ENCODE results near the gene FH.

DNA sequence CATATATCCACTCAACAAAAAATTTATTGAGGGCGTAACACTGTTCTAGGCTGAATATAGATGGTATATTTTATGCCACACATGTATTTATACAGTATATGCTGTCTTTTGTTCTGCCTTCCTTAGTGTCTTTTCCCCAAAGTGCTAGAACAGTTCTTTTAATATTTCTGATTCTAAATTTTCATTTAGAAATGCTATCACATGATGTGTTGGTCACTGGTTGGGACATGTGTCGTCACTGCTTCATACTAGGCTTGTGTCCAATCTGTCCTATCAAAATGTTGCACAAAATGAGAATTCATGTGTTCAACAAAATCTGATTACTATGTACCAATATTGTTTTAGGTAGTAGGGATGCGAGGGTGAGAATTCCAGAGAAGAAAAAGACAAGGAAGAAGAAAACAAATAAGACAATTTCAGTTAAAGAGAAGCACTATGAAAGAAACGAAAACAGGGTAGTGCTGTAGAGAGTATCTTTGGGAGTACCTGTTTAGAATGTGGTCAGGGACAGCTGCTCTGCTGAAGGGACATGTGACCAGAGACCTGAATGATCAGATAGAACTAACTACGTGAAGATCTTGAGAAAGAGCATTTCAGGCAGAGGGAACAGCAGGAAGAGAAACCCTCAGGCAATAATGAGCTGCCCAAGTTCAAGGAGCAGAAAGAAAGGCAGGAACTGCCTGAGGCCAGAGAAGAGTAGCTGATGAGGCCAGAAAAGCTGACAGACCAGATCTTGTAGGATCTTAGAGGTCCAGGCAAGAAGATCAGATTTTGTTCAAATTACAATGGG lies 14.0 kb upstream of the FH start:
- TF ChIP-seq POLR2AphosphoS5 (IDR thresholded peaks at IDR 0.05; ENCODE audit: insufficient read depth, low read depth, low read length) (no peak), POLR2A (IDR thresholded peaks at IDR 0.05; ENCODE audit: low read depth, low read length) (no peak)
- TF ChIP-seq, protein P1, sequence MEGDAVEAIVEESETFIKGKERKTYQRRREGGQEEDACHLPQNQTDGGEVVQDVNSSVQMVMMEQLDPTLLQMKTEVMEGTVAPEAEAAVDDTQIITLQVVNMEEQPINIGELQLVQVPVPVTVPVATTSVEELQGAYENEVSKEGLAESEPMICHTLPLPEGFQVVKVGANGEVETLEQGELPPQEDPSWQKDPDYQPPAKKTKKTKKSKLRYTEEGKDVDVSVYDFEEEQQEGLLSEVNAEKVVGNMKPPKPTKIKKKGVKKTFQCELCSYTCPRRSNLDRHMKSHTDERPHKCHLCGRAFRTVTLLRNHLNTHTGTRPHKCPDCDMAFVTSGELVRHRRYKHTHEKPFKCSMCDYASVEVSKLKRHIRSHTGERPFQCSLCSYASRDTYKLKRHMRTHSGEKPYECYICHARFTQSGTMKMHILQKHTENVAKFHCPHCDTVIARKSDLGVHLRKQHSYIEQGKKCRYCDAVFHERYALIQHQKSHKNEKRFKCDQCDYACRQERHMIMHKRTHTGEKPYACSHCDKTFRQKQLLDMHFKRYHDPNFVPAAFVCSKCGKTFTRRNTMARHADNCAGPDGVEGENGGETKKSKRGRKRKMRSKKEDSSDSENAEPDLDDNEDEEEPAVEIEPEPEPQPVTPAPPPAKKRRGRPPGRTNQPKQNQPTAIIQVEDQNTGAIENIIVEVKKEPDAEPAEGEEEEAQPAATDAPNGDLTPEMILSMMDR (IDR thresholded peaks at IDR 0.05; ENCODE audit: extremely low read depth in 1 of 2, insufficient read depth in 1 of 2, low read depth in 1 of 2, low read length in 2 of 2) = no peak
